DND-41 (cell line): ENCODE data around the gene SCN8A.

ENCODE experiments used
- EZH2 ChIP-seq: IDR thresholded peaks from 3 replicates; pipeline ENCODE4 v1.6.1; 2012; ENCODE audit warnings: borderline replicate concordance, low read depth, mild to moderate bottlenecking, moderate library complexity, low read length, inconsistent platforms; ENCODE audit not compliant: severe bottlenecking
- TF ChIP-seq, protein P1 (sequence below): IDR thresholded peaks from 2 replicates; pipeline ENCODE4 v1.5.1; 2012; ENCODE audit warnings: borderline replicate concordance, low read length, moderate library complexity, mild to moderate bottlenecking; ENCODE audit not compliant: poor library complexity, severe bottlenecking; ENCODE audit errors: extremely low read depth

DNA sequence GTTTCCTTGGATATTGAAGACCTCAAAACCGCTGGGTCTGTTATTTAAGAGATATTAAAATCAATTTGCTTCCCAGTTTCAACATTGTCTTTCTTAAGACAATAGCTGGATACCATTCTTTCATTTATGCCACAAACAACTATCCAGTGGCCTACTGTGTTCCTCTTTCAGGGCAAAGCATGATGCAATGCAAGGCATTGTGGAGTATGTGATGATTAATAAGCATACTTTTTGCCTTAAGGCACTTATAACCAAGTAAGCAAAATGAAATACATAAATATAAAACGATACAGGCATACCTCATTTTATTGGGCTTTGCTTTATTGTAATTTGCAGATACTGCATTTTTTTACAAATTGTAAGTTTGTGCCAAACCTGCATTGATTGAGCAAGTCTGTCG, 45.5 kb downstream of the SCN8A start:
- no peak for TF ChIP-seq EZH2
- TF ChIP-seq, protein P1, sequence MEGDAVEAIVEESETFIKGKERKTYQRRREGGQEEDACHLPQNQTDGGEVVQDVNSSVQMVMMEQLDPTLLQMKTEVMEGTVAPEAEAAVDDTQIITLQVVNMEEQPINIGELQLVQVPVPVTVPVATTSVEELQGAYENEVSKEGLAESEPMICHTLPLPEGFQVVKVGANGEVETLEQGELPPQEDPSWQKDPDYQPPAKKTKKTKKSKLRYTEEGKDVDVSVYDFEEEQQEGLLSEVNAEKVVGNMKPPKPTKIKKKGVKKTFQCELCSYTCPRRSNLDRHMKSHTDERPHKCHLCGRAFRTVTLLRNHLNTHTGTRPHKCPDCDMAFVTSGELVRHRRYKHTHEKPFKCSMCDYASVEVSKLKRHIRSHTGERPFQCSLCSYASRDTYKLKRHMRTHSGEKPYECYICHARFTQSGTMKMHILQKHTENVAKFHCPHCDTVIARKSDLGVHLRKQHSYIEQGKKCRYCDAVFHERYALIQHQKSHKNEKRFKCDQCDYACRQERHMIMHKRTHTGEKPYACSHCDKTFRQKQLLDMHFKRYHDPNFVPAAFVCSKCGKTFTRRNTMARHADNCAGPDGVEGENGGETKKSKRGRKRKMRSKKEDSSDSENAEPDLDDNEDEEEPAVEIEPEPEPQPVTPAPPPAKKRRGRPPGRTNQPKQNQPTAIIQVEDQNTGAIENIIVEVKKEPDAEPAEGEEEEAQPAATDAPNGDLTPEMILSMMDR = no peak
